Omental fat pad (tissue), 4 donors: ENCODE results near the gene UBL7. TPM values are rescaled to one million over a fixed set of nuclear protein-coding genes. Genes with fewer than 3 reads are reported as not detected.

Experiments
- ATAC-seq: fragments of 150-250 bp; one replicate; pipeline ENCODE4 v1.9.1; 2016; ENCODE audit warnings: mild to moderate bottlenecking, moderate library complexity; ENCODE audit not compliant: low FRiP score
- DNase-seq: peaks from one replicate; pipeline ENCODE4 v3.0.0-alpha.2; 2019; ENCODE audit warnings: low spot score
- total RNA-seq, 4 donors: library from RNA; depleted of rRNA; stranded (reverse); fragments of >200 nt; gene quantifications; one replicate each; pipeline ENCODE4 v1.1.0, GENCODE V29; 2016
- TF ChIP-seq, protein P1 (sequence below), 3 donors: fragments of 450-650 bp; IDR thresholded peaks; one replicate each; pipeline ENCODE4 v1.5.1; 2016 to 2017; ENCODE audit warnings: antibody characterized with exemption in 3 of 3, mild to moderate bottlenecking in 3 of 3, moderate library complexity in 2 of 3

UBL7 gene
- total RNA-seq, 4 donors from 2014 or later, result 28.0 to 39.2 (median 34.8) TPM

DNA sequence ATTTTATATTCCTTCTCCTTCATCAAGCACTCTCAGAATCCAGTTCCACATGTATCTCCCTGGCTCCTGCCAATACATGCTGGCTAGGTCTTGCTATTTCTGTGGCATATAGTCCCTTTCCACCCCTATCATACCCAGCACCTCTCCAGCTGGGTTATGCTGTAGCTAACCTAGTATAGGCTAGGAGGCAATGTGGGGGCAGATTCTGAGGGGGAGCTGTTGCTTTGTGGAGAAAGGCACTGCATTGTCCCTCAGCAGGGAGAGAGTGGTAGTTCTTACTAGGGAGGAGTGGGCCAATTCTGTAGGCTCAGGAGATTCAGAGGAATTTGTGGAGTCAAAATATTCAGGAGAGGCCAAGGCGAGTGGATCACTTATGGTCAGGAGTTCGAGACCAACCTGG lies 39.4 kb upstream of the UBL7 start:
- TF ChIP-seq, protein P1, sequence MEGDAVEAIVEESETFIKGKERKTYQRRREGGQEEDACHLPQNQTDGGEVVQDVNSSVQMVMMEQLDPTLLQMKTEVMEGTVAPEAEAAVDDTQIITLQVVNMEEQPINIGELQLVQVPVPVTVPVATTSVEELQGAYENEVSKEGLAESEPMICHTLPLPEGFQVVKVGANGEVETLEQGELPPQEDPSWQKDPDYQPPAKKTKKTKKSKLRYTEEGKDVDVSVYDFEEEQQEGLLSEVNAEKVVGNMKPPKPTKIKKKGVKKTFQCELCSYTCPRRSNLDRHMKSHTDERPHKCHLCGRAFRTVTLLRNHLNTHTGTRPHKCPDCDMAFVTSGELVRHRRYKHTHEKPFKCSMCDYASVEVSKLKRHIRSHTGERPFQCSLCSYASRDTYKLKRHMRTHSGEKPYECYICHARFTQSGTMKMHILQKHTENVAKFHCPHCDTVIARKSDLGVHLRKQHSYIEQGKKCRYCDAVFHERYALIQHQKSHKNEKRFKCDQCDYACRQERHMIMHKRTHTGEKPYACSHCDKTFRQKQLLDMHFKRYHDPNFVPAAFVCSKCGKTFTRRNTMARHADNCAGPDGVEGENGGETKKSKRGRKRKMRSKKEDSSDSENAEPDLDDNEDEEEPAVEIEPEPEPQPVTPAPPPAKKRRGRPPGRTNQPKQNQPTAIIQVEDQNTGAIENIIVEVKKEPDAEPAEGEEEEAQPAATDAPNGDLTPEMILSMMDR (IDR thresholded peaks at IDR 0.05), result no peak
- no peak for DNase-seq
- ATAC-seq, result no peak

DNA sequence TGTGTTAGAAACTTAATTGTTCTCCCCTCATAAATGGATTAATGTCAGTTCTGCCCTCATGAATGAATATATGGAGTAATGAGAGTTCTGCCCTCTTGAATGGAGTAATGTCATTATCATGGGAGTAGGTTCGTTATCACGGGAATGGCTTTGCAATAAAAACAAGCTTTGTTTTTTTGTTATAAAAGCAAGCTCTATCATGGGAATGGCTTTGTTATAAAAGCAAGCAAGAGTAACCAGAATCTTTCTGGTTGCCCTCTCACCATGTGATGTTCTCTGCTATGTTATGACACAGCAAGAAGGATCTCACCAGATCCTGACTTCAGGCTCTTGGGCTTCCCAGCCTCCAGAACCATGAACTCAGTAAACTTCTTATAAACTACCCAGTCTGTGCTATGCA lies 38.4 kb upstream of the UBL7 start:
- TF ChIP-seq, protein P1 (IDR thresholded peaks at IDR 0.05), result no peak
- ATAC-seq, result no peak
- DNase-seq, result no peak

DNA sequence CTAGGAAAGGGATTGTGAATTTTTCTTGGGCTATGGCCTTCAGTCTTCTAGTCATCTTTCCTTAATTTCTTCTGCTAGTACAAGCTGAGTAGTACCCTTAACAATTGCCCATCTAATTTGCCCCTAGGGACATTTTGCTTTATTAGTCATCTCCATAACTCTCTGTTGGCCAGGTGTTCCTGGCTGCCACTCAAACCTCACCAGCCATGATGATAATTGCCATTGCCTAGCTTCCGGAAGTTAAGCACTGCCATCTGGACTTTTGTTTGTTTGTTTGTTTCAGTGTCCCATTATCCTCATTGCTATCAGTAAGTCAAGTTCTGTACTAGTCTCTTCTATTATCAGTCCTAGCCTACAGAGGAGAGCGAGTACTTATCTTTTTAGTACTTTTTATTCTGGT lies 36.6 kb upstream of the UBL7 start:
- ATAC-seq (no peak), DNase-seq (no peak)
- TF ChIP-seq, protein P1 (IDR thresholded peaks at IDR 0.05), result no peak

DNA sequence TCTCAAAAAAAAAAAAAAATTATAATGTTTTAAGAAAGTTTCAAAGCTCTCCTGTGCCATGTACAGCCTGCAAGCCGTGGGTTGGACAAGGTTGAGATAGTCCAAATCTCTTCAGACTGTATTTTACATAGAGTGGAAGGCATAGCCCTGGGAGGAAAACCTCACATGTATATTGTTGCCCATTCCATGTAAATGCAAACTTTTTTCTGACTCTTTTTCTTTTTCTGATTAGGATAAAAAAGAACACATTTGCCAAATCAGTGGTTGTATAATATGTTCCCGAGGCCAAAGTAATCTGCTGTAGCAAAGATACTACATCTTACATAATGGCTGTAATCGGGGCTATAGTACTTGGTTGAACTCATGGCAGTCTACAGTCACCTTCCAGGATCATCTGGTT lies 35.7 kb upstream of the UBL7 start:
- TF ChIP-seq, protein P1 (IDR thresholded peaks at IDR 0.05), result no peak
- DNase-seq, result no peak
- ATAC-seq, result no peak

DNA sequence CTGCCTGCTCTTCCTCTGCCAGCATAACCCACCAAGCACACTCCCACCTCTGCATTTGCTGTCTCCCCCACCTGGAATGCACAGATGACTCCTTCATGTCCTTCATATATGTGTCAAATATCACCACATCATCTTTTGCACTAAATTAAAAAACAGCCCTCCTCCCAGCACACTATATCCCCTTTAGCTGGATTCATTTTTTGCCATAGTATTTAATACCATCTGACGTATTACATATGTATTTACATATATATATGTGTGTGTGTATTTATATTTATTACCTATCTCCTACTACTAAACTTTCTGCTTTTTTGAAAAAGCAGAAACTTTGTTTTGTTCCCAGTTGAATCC lies 29.4 kb upstream of the UBL7 start:
- no peak for DNase-seq
- no peak for ATAC-seq
- TF ChIP-seq, protein P1 (IDR thresholded peaks at IDR 0.05), result no peak

DNA sequence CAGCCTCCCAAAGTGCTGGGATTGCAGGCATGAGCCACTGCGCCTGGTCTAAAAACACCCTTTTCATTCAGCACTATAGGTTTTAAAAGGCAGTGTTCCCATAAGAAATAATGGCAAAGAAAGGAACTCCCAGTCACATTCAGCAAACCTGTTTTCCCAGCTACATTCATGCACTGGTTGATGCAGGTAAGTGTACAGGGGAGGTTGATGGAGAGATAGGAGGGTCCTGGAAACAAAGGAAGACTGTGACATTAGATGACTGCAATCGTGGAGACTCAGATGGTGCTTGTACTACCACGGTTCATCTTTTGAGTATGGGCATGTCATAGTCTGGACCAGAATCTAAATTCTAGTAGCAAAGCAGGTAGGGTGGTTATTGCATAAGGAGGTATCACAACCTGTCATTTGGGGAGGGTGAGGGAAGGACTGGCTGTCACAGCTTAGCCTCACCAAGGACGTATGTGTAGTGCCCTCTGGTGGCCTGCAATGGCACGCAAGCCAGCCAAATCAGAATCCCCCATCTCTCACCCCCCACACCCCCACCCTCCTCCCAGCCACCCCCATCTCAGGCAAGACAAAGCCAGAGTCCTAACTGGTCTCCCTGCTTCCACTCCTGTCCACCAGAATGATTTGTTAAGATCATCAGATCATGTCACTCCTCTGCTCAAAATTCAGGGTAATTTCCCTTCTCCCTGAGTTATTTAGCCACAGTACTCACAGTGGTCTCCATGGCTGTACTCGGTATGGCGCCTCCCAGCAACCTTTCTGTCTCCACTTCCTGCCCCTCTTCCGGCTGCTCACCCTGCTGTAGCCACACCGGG lies 28.8 kb upstream of the UBL7 start:
- ATAC-seq, result no peak
- TF ChIP-seq, protein P1 (IDR thresholded peaks at IDR 0.05), result no peak
- no peak for DNase-seq

DNA sequence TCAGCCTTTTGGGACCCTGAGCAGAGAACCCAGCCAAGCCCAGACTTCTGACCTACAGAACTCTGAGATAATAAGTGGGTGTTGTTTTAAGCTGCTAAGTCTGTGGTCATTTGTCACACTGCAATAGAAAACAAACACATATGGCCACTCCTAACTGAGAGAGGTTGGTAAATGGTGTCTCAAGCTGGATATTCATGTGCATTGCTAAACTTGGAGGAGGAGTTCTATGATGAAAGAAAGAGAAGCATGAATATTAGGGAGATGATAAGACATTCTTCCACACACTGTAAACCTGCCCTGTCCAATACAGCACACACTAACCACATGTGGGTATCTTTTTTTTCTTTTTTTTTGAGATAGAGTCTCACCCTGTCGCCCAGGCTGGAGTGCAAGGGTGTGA lies 27.8 kb upstream of the UBL7 start:
- TF ChIP-seq, protein P1 (IDR thresholded peaks at IDR 0.05), result no peak
- DNase-seq (no peak), ATAC-seq (no peak)
